Measurements from ENCODE around the gene PLXDC2. TPM values are rescaled to one million over a fixed set of nuclear protein-coding genes. Genes with fewer than 3 reads are reported as not detected.

The PLXDC2 gene
- total RNA-seq, 2 experiments from 2014 or later = 0.04 TPM; not detected in 1

GRCh38 chr10:20276127-20276979 lies 460.1 kb downstream of the PLXDC2 start:
- H3K4me1 Mint-ChIP-seq = no peaks in the 10 kb centered on the region
- H3K36me3 Mint-ChIP-seq = no peaks in the 10 kb centered on the region
- no peak for DNase-seq
- H3K4me3 Mint-ChIP-seq = no peak overlapping the region
- no peak overlapping the region for H3K27ac Mint-ChIP-seq
- no peaks in the 10 kb centered on the region for H3K9me3 Mint-ChIP-seq
- H3K27me3 Mint-ChIP-seq = no peaks in the 10 kb centered on the region

DNA sequence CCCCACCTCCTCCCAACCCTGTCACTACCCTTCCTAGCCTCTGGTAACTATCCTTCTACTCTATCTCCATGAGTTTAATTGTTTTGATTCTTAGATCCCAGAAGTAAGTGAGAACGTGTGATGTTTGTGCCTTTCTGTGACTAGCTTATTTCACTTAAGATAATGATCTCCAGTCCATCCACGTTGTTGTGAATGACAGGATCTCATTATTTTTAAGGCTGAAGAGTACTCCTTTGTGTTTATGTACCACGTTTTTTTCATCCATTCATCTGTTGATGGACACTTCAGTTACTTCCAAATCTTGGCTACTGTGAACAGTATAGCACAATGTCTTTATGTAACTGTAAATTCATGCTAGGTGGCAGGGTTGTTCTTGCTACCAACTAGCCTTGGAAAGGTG lies 461.6 kb downstream of the PLXDC2 start:
- Mint-ChIP-seq H3K4me3 (no peak overlapping the region), H3K4me1 (no peaks in the 10 kb centered on the region), H3K36me3 (no peaks in the 10 kb centered on the region), H3K27ac (no peak overlapping the region), H3K27me3 (no peaks in the 10 kb centered on the region), H3K9me3 (no peaks in the 10 kb centered on the region)
- DNase-seq = no peak

DNA sequence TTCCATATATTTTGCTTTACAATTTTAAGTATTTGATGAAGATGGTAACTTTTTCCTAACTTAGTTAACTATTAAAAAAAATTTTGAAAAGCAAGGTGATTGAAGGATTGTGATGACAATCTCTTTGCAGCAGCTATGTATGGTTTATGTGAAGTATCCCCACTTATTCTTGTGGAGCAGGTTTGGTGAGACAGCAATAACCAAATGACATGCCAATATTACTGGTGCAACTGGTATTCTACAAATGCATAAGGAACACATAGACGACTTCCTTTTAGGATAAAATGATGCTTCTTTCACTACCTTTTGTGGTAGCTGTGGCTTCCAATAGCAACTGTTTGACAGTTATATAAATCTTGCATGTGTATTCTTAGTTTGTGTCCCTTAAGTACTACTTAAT lies 465.3 kb downstream of the PLXDC2 start:
- no peak overlapping the region for H3K4me3 Mint-ChIP-seq

GRCh38 chr10:20287586-20287985 lies 471.4 kb downstream of the PLXDC2 start:
- Mint-ChIP-seq H3K9me3 (peaks cover under 1% of the 10 kb centered on the region), H3K4me3 (no peak overlapping the region), H3K4me1 (no peaks in the 10 kb centered on the region), H3K27ac (no peak overlapping the region), H3K27me3 (no peaks in the 10 kb centered on the region), H3K36me3 (no peaks in the 10 kb centered on the region)
- no peak for DNase-seq

More for the DNA sequence above, 465.3 kb downstream of the PLXDC2 start:
- no peak for DNase-seq
- Mint-ChIP-seq H3K27ac (no peak overlapping the region), H3K9me3 (no peaks in the 10 kb centered on the region), H3K36me3 (no peaks in the 10 kb centered on the region), H3K4me1 (no peaks in the 10 kb centered on the region), H3K27me3 (no peaks in the 10 kb centered on the region)

DNA sequence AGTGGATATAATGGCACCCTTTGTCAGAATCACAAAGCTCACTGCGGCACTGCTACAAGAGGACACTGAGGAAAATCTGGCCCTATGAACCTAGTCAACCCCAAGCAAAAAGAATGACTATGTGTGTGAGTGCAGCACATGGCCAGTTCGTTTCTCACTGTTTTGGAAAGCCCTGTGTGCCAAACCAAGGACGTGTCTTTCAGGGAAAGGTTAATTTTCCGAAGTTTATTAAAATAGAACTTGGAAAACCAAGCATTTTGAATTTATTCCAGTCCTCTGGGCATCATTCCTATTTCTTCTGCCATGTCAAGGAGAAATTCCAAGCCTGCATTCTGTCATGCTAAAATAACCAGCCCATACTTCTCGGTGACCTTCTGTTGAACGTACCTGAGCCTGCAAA lies 471.8 kb downstream of the PLXDC2 start:
- Mint-ChIP-seq H3K4me1 (no peaks in the 10 kb centered on the region), H3K9me3 (peaks cover 2% of the 10 kb centered on the region), H3K27ac (no peak overlapping the region), H3K36me3 (no peaks in the 10 kb centered on the region), H3K4me3 (no peak overlapping the region), H3K27me3 (no peaks in the 10 kb centered on the region)
- no peak for DNase-seq

GRCh38 chr10:20289070-20289828 lies 473.0 kb downstream of the PLXDC2 start:
- DNase-seq = no peak
- Mint-ChIP-seq H3K4me1 (no peaks in the 10 kb centered on the region), H3K36me3 (no peaks in the 10 kb centered on the region), H3K27me3 (no peaks in the 10 kb centered on the region), H3K27ac (no peak overlapping the region), H3K4me3 (no peak overlapping the region), H3K9me3 (peaks cover 4% of the 10 kb centered on the region)

GRCh38 chr10:20298417-20298816 lies 482.2 kb downstream of the PLXDC2 start:
- Mint-ChIP-seq H3K27ac (no peak overlapping the region), H3K4me1 (no peaks in the 10 kb centered on the region), H3K27me3 (no peaks in the 10 kb centered on the region), H3K9me3 (peaks cover 11% of the 10 kb centered on the region), H3K36me3 (no peaks in the 10 kb centered on the region), H3K4me3 (no peak overlapping the region)
- DNase-seq = no peak

- Mint-ChIP-seq H3K27me3 (no peaks in the 10 kb centered on the region), H3K9me3 (peaks cover 11% of the 10 kb centered on the region), H3K27ac (no peak overlapping the region), H3K4me3 (no peak overlapping the region), H3K4me1 (no peaks in the 10 kb centered on the region), H3K36me3 (no peaks in the 10 kb centered on the region)
- no peak for DNase-seq
Observed at GRCh38 chr10:20299034-20299736, 483.0 kb downstream of the PLXDC2 start.

- Mint-ChIP-seq H3K4me3 (no peak overlapping the region), H3K36me3 (no peaks in the 10 kb centered on the region), H3K27me3 (no peaks in the 10 kb centered on the region), H3K27ac (no peak overlapping the region), H3K9me3 (peaks cover 3% of the 10 kb centered on the region), H3K4me1 (no peaks in the 10 kb centered on the region)
- DNase-seq = no peak
Observed at GRCh38 chr10:20300735-20301134, 484.5 kb downstream of the PLXDC2 start.

DNA sequence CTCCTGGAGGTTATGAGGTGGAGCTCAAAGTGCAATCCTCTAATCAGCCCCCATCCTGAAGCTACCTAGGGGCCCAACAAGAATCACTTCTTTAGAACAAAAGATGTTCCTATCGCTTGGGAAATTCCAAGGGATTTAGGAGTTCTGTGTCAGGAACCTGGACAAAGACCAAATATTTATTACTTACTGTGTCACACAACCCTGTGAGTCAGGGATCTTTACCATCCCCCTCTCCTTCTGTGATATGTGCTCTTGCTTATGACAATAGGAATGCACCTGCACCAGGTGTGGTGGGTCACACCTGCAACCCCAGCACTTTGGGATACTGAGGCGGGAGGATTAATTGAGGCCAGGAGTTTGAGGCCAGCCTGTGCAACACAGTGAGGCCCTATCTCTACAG lies 485.8 kb downstream of the PLXDC2 start:
- Mint-ChIP-seq H3K4me1 (no peaks in the 10 kb centered on the region), H3K4me3 (no peak overlapping the region), H3K27me3 (no peaks in the 10 kb centered on the region), H3K27ac (no peak overlapping the region), H3K9me3 (peaks cover 1% of the 10 kb centered on the region), H3K36me3 (no peaks in the 10 kb centered on the region)
- no peak for DNase-seq

GRCh38 chr10:20303453-20304152 lies 487.4 kb downstream of the PLXDC2 start:
- peaks cover 1% of the 10 kb centered on the region for H3K9me3 Mint-ChIP-seq
- no peak overlapping the region for H3K27ac Mint-ChIP-seq
- no peaks in the 10 kb centered on the region for H3K4me1 Mint-ChIP-seq
- no peaks in the 10 kb centered on the region for H3K36me3 Mint-ChIP-seq
- H3K4me3 Mint-ChIP-seq = no peak overlapping the region
- no peaks in the 10 kb centered on the region for H3K27me3 Mint-ChIP-seq
- no peak for DNase-seq

GRCh38 chr10:20313665-20314064 lies 497.4 kb downstream of the PLXDC2 start:
- H3K4me3 Mint-ChIP-seq = no peak overlapping the region

DNA sequence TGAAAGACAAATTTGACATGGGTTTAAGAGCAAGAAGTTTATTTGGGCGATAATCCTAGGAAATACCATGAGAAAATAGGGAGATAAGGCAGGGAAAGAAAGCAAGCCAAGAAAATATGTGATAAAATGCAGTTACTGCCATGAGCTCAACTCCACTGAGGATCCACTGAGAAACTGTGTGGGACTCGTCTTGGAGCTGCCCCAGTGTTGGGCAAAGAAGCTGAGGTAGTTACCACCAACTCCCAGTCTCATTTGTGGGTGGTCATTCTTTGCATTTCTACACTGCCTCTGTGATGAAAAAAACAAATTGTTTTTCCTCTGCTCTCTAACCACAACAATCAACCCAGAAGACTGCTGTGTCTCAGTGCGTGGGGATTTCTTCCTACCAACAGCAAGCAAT lies 498.2 kb downstream of the PLXDC2 start:
- Mint-ChIP-seq H3K4me1 (no peaks in the 10 kb centered on the region), H3K4me3 (no peak overlapping the region), H3K36me3 (no peaks in the 10 kb centered on the region), H3K27ac (no peak overlapping the region), H3K9me3 (peaks cover 4% of the 10 kb centered on the region), H3K27me3 (no peaks in the 10 kb centered on the region)
- no peak for DNase-seq

More at GRCh38 chr10:20313665-20314064, 497.4 kb downstream of the PLXDC2 start:
- Mint-ChIP-seq H3K27ac (no peak overlapping the region), H3K4me1 (no peaks in the 10 kb centered on the region), H3K9me3 (peaks cover 6% of the 10 kb centered on the region), H3K36me3 (no peaks in the 10 kb centered on the region), H3K27me3 (no peaks in the 10 kb centered on the region)
- no peak for DNase-seq

GRCh38 chr10:20327954-20328353 lies 511.7 kb downstream of the PLXDC2 start:
- H3K4me1 Mint-ChIP-seq = no peaks in the 10 kb centered on the region
- no peak overlapping the region for H3K4me3 Mint-ChIP-seq
- H3K27ac Mint-ChIP-seq = no peak overlapping the region
- no peak for DNase-seq
- H3K9me3 Mint-ChIP-seq = peaks cover 6% of the 10 kb centered on the region
- H3K27me3 Mint-ChIP-seq = no peaks in the 10 kb centered on the region
- H3K36me3 Mint-ChIP-seq = no peaks in the 10 kb centered on the region

DNA sequence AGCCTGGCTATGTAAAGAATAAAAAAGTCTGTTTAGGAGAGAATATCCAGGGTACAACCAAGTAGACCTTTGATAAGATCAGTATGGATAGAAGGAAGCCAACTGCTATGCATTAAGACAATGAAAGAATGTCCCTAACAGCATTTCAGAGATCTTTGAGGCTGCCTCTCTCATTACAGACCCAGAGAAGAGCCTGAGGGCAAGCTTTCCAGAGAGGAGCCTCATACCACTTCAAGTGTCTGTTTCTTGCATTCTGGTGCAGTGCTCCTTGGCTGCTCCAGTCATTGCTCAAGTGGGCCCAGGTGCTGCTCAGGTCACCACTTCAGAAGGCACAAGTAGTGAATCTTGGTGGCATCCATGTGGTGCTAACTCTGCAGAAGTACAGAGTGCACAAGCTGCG lies 514.0 kb downstream of the PLXDC2 start:
- no peak overlapping the region for H3K27ac Mint-ChIP-seq
- peaks cover 9% of the 10 kb centered on the region for H3K9me3 Mint-ChIP-seq
- no peaks in the 10 kb centered on the region for H3K36me3 Mint-ChIP-seq
- no peak for DNase-seq
- H3K27me3 Mint-ChIP-seq = no peaks in the 10 kb centered on the region
- no peak overlapping the region for H3K4me3 Mint-ChIP-seq
- H3K4me1 Mint-ChIP-seq = no peaks in the 10 kb centered on the region
